Stimulated activated effector memory CD8-positive, alpha-beta T cell treated with anti-CD3 and anti-CD28 coated beads, Interleukin-12 subunit alpha, Interleukin-12 subunit beta, amount 100 ng/mL, for 72 hours (primary cell): ENCODE measurements around the gene DPP10.

Experiments
- ATAC-seq: fragments of 150-1000 bp; cut with Tn5 transposase; 2 replicates; pipeline ENCODE4 v1.10.0; 2021
- DNase-seq, 2 donors: peaks; one replicate each; pipeline ENCODE4 v3.0.0; 2021 to 2022; ENCODE audit warnings: low spot score in 2 of 2
- H3K27ac Mint-ChIP-seq: one replicate; pipeline ENCODE4 v1.8.0; 2022; ENCODE audit warnings: mild to moderate bottlenecking, mixed read lengths
- H3K36me3 Mint-ChIP-seq: one replicate; pipeline ENCODE4 v1.8.0; 2022; ENCODE audit warnings: mild to moderate bottlenecking, mixed read lengths
- H3K4me1 Mint-ChIP-seq: one replicate; pipeline ENCODE4 v1.8.0; 2022; ENCODE audit warnings: mixed read lengths
- H3K4me3 Mint-ChIP-seq: one replicate; pipeline ENCODE4 v1.8.0; 2022; ENCODE audit warnings: mild to moderate bottlenecking, mixed read lengths
- H3K9me3 Mint-ChIP-seq: one replicate; pipeline ENCODE4 v1.8.0; 2022; ENCODE audit warnings: mixed read lengths

DPP10 gene

GRCh38 chr2:115572746-115573145 is 1130.3 kb downstream of the DPP10 start:
- peaks cover 14% of the 10 kb centered on the region for H3K9me3 Mint-ChIP-seq
- H3K4me1 Mint-ChIP-seq = no peaks in the 10 kb centered on the region
- no peak overlapping the region for H3K4me3 Mint-ChIP-seq
- no peak overlapping the region for H3K27ac Mint-ChIP-seq
- no peak for ATAC-seq
- no peak for DNase-seq
- no peaks in the 10 kb centered on the region for H3K36me3 Mint-ChIP-seq

- Mint-ChIP-seq H3K36me3 (no peaks in the 10 kb centered on the region), H3K4me3 (no peak overlapping the region), H3K27ac (no peak overlapping the region), H3K9me3 (peaks cover 11% of the 10 kb centered on the region), H3K4me1 (no peaks in the 10 kb centered on the region)
- ATAC-seq = no peak
- DNase-seq = no peak
These were observed 1131.3 kb downstream of the DPP10 start for GRCh38 chr2:115573756-115574155.

- DNase-seq (no peak), ATAC-seq (no peak)
- Mint-ChIP-seq H3K4me1 (no peaks in the 10 kb centered on the region), H3K27ac (no peak overlapping the region), H3K9me3 (peaks cover 11% of the 10 kb centered on the region), H3K4me3 (no peak overlapping the region), H3K36me3 (no peaks in the 10 kb centered on the region)
These were observed 1132.2 kb downstream of the DPP10 start for GRCh38 chr2:115574667-115575066.

- ATAC-seq = no peak
- Mint-ChIP-seq H3K36me3 (no peaks in the 10 kb centered on the region), H3K4me3 (no peak overlapping the region), H3K9me3 (peaks cover 21% of the 10 kb centered on the region), H3K27ac (no peak overlapping the region), H3K4me1 (no peaks in the 10 kb centered on the region)
- DNase-seq = no peak
These were observed 1138.3 kb downstream of the DPP10 start for GRCh38 chr2:115580784-115581183.

- Mint-ChIP-seq H3K9me3 (peaks cover 21% of the 10 kb centered on the region), H3K4me3 (no peak overlapping the region), H3K4me1 (no peaks in the 10 kb centered on the region), H3K27ac (no peak overlapping the region), H3K36me3 (no peaks in the 10 kb centered on the region)
- DNase-seq (no peak), ATAC-seq (no peak)
These were observed 1142.1 kb downstream of the DPP10 start for GRCh38 chr2:115584507-115584906.

GRCh38 chr2:115596659-115597375 is 1154.4 kb downstream of the DPP10 start:
- Mint-ChIP-seq H3K27ac (no peak overlapping the region), H3K9me3 (peaks cover 23% of the 10 kb centered on the region), H3K4me1 (no peaks in the 10 kb centered on the region), H3K36me3 (no peaks in the 10 kb centered on the region), H3K4me3 (no peak overlapping the region)
- DNase-seq = no peak
- ATAC-seq = no peak

- H3K36me3 Mint-ChIP-seq = no peaks in the 10 kb centered on the region
- DNase-seq (no peak), ATAC-seq (no peak)
- H3K4me1 Mint-ChIP-seq = no peaks in the 10 kb centered on the region
- no peak overlapping the region for H3K27ac Mint-ChIP-seq
- peaks cover 13% of the 10 kb centered on the region for H3K9me3 Mint-ChIP-seq
- H3K4me3 Mint-ChIP-seq = no peak overlapping the region
These were observed 1160.8 kb downstream of the DPP10 start for GRCh38 chr2:115603285-115603684.

- H3K9me3 Mint-ChIP-seq = peaks cover 17% of the 10 kb centered on the region
- H3K4me3 Mint-ChIP-seq = no peak overlapping the region
- no peak overlapping the region for H3K27ac Mint-ChIP-seq
- H3K36me3 Mint-ChIP-seq = no peaks in the 10 kb centered on the region
- DNase-seq (no peak), ATAC-seq (no peak)
- no peaks in the 10 kb centered on the region for H3K4me1 Mint-ChIP-seq
These were observed 1163.9 kb downstream of the DPP10 start for GRCh38 chr2:115606350-115606749.

GRCh38 chr2:115609978-115610377 is 1167.5 kb downstream of the DPP10 start:
- no peak overlapping the region for H3K27ac Mint-ChIP-seq
- H3K36me3 Mint-ChIP-seq = no peaks in the 10 kb centered on the region
- DNase-seq (no peak), ATAC-seq (no peak)
- no peaks in the 10 kb centered on the region for H3K4me1 Mint-ChIP-seq
- no peak overlapping the region for H3K4me3 Mint-ChIP-seq
- H3K9me3 Mint-ChIP-seq = peaks cover 15% of the 10 kb centered on the region

- no peak overlapping the region for H3K4me3 Mint-ChIP-seq
- no peak overlapping the region for H3K27ac Mint-ChIP-seq
- ATAC-seq (no peak), DNase-seq (no peak)
- H3K9me3 Mint-ChIP-seq = peaks cover 11% of the 10 kb centered on the region
- H3K4me1 Mint-ChIP-seq = no peaks in the 10 kb centered on the region
- no peaks in the 10 kb centered on the region for H3K36me3 Mint-ChIP-seq
These were observed 1168.4 kb downstream of the DPP10 start for GRCh38 chr2:115610888-115611287.

GRCh38 chr2:115624332-115624731 is 1181.9 kb downstream of the DPP10 start:
- H3K27ac Mint-ChIP-seq = no peak overlapping the region
- no peak overlapping the region for H3K4me3 Mint-ChIP-seq
- ATAC-seq = no peak
- DNase-seq = no peak
- H3K4me1 Mint-ChIP-seq = no peaks in the 10 kb centered on the region
- H3K9me3 Mint-ChIP-seq = peaks cover 11% of the 10 kb centered on the region
- no peaks in the 10 kb centered on the region for H3K36me3 Mint-ChIP-seq

- Mint-ChIP-seq H3K36me3 (no peaks in the 10 kb centered on the region), H3K27ac (no peak overlapping the region), H3K9me3 (peaks cover 21% of the 10 kb centered on the region), H3K4me3 (no peak overlapping the region), H3K4me1 (no peaks in the 10 kb centered on the region)
- no peak for ATAC-seq
- DNase-seq = no peak
These were observed 1192.1 kb downstream of the DPP10 start for GRCh38 chr2:115634578-115634977.

GRCh38 chr2:115635430-115635829 is 1193.0 kb downstream of the DPP10 start:
- Mint-ChIP-seq H3K9me3 (peaks cover 24% of the 10 kb centered on the region), H3K4me1 (no peaks in the 10 kb centered on the region), H3K27ac (no peak overlapping the region), H3K4me3 (no peak overlapping the region), H3K36me3 (no peaks in the 10 kb centered on the region)
- ATAC-seq (no peak), DNase-seq (no peak)

- Mint-ChIP-seq H3K36me3 (no peaks in the 10 kb centered on the region), H3K9me3 (peaks cover 33% of the 10 kb centered on the region), H3K27ac (no peak overlapping the region), H3K4me3 (no peak overlapping the region), H3K4me1 (no peaks in the 10 kb centered on the region)
- ATAC-seq = no peak
- no peak for DNase-seq
These were observed 1207.3 kb downstream of the DPP10 start for GRCh38 chr2:115649731-115650130.

GRCh38 chr2:115650827-115651226 is 1208.4 kb downstream of the DPP10 start:
- H3K9me3 Mint-ChIP-seq = peaks cover 29% of the 10 kb centered on the region
- no peak overlapping the region for H3K4me3 Mint-ChIP-seq
- H3K4me1 Mint-ChIP-seq = no peaks in the 10 kb centered on the region
- H3K27ac Mint-ChIP-seq = no peak overlapping the region
- DNase-seq (no peak), ATAC-seq (no peak)
- H3K36me3 Mint-ChIP-seq = no peaks in the 10 kb centered on the region

- no peak for DNase-seq
- Mint-ChIP-seq H3K9me3 (peaks cover 29% of the 10 kb centered on the region), H3K27ac (no peak overlapping the region), H3K4me3 (no peak overlapping the region), H3K36me3 (no peaks in the 10 kb centered on the region), H3K4me1 (no peaks in the 10 kb centered on the region)
- ATAC-seq = no peak
These were observed 1210.2 kb downstream of the DPP10 start for GRCh38 chr2:115652652-115653051.

GRCh38 chr2:115654362-115654761 is 1211.9 kb downstream of the DPP10 start:
- no peaks in the 10 kb centered on the region for H3K36me3 Mint-ChIP-seq
- no peak overlapping the region for H3K4me3 Mint-ChIP-seq
- H3K4me1 Mint-ChIP-seq = no peaks in the 10 kb centered on the region
- DNase-seq (no peak), ATAC-seq (no peak)
- H3K27ac Mint-ChIP-seq = no peak overlapping the region
- H3K9me3 Mint-ChIP-seq = peaks cover 26% of the 10 kb centered on the region
